CD4-positive, CD25-positive, alpha-beta regulatory T cell (primary cell): Measurements from ENCODE around the gene LLGL1. TPM values are rescaled to one million over a fixed set of nuclear protein-coding genes. Genes with fewer than 3 reads are reported as not detected.
A peak's percentile ranks its signal among the peaks of the same experiment; 100 is the strongest.

Experiments
- ATAC-seq, 2 donors: fragments of 150-1000 bp; cut with Tn5 transposase; one replicate each; pipeline ENCODE4 v1.10.0; 2021; ENCODE audit warnings: low read depth in 2 of 2, moderate number of reproducible peaks in 2 of 2, moderate library complexity in 1 of 2
- DNase-seq, 3 donors: peaks; one replicate each; pipeline versions ENCODE4 v3.0.0 to v3.0.0-alpha.2; 2012 to 2022; ENCODE audit warnings: mixed read lengths in 1 of 3
- H3K27ac ChIP-seq: one replicate; pipeline ENCODE4 v1.7.0; 2013; ENCODE audit warnings: mild to moderate bottlenecking, low read length; ENCODE audit not compliant: insufficient read depth, poor library complexity, severe bottlenecking
- H3K27me3 ChIP-seq: one replicate; pipeline ENCODE4 v1.7.0; 2013; ENCODE audit warnings: low read length; ENCODE audit not compliant: control insufficient read depth, insufficient read depth
- H3K36me3 ChIP-seq: one replicate; pipeline ENCODE4 v1.7.0; 2013; ENCODE audit warnings: mild to moderate bottlenecking, low read length, moderate library complexity; ENCODE audit not compliant: control insufficient read depth, insufficient read depth
- H3K4me1 ChIP-seq: 2 replicates; pipeline ENCODE4 v1.7.0; 2013; ENCODE audit warnings: mild to moderate bottlenecking, low read length; ENCODE audit not compliant: insufficient read depth, control insufficient read depth, poor library complexity, severe bottlenecking
- H3K4me3 ChIP-seq: one replicate; pipeline ENCODE4 v1.7.0; 2013; ENCODE audit warnings: low read depth, mild to moderate bottlenecking, low read length, moderate library complexity
- H3K9me3 ChIP-seq, 2 experiments: 1 replicate in 1 of 2; 2 replicates in 1 of 2; pipeline ENCODE4 v1.7.0; 2013; ENCODE audit warnings: low read length in 2 of 2, mild to moderate bottlenecking in 1 of 2, moderate library complexity in 1 of 2; ENCODE audit not compliant: control insufficient read depth in 2 of 2
- H3K27ac Mint-ChIP-seq, 3 donors: one replicate each; pipeline ENCODE4 v1.8.0; 2020 to 2022; ENCODE audit warnings: mild to moderate bottlenecking in 3 of 3, mixed read lengths in 3 of 3, moderate library complexity in 2 of 3
- H3K27me3 Mint-ChIP-seq: one replicate; pipeline ENCODE4 v1.8.0; 2022; ENCODE audit warnings: mild to moderate bottlenecking, mixed read lengths
- H3K36me3 Mint-ChIP-seq: one replicate; pipeline ENCODE4 v1.8.0; 2020; ENCODE audit warnings: mixed read lengths
- H3K4me1 Mint-ChIP-seq, 4 donors: one replicate each; pipeline ENCODE4 v1.8.0; 2020 to 2022; ENCODE audit warnings: mixed read lengths in 4 of 4, mild to moderate bottlenecking in 1 of 4
- H3K4me3 Mint-ChIP-seq, 4 donors: one replicate each; pipeline ENCODE4 v1.8.0; 2020 to 2022; ENCODE audit warnings: mild to moderate bottlenecking in 4 of 4, mixed read lengths in 4 of 4, moderate library complexity in 3 of 4
- H3K9me3 Mint-ChIP-seq, 7 donors: one replicate each; pipeline ENCODE4 v1.8.0; 2020 to 2022; ENCODE audit warnings: mixed read lengths in 7 of 7, mild to moderate bottlenecking in 3 of 7, moderate library complexity in 2 of 7
- polyA plus RNA-seq, 4 donors: library from polyadenylated mRNA; unstranded; fragments of 300-500 nt; fragmentation: Illumina TruSeq; gene quantifications; one replicate each; pipeline ENCODE4 v1.2.3, GENCODE V29; 2021
- total RNA-seq: library from RNA; stranded (reverse); gene quantifications from one replicate; pipeline ENCODE4 v1.2.3, GENCODE V29; 2022

The LLGL1 gene
- total and polyA plus RNA-seq, 5 donors from 2014 or later = 1.0 to 16.6 (median 2.0) TPM

DNA sequence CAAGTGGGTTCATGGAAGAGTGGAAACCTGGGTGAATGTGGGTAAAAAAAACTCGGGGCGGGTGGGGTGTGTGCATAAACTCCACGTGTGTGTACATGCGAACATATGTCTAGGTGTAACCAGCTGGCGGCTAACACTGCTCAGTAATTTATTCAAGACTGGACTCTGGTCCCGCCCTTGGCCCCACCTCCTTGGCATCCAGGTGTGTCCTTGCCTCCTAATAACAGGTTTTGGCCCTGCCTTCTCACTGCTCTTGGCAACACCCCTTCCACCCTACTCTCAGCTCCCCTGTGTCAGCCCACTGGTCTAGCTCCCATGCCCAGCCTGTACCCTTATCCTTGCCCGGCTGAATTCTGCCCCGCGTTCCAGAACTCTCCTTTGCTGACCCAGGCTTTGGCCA, 24.8 kb downstream of the LLGL1 start:
- no peaks in the 10 kb centered on the region for H3K27me3 ChIP-seq
- no peaks in the 10 kb centered on the region for H3K9me3 ChIP-seq
- peaks cover 0 to 4% (median 2%) of the 10 kb centered on the region in 4 donors for H3K4me1 Mint-ChIP-seq
- H3K4me1 ChIP-seq = no peaks in the 10 kb centered on the region
- peaks cover 86% of the 10 kb centered on the region for H3K36me3 ChIP-seq
- DNase-seq (no peak), ATAC-seq (no peak)
- H3K27ac ChIP-seq = no peak overlapping the region
- H3K36me3 Mint-ChIP-seq = peaks cover 11% of the 10 kb centered on the region
- H3K4me3 Mint-ChIP-seq = peak overlapping the region in 1 of 4 donors; percentile 12
- no peaks in the 10 kb centered on the region for H3K9me3 Mint-ChIP-seq
- H3K27me3 Mint-ChIP-seq = no peaks in the 10 kb centered on the region
- H3K27ac Mint-ChIP-seq = peak overlapping the region in 1 of 3 donors; percentile 55
- no peak overlapping the region for H3K4me3 ChIP-seq

DNA sequence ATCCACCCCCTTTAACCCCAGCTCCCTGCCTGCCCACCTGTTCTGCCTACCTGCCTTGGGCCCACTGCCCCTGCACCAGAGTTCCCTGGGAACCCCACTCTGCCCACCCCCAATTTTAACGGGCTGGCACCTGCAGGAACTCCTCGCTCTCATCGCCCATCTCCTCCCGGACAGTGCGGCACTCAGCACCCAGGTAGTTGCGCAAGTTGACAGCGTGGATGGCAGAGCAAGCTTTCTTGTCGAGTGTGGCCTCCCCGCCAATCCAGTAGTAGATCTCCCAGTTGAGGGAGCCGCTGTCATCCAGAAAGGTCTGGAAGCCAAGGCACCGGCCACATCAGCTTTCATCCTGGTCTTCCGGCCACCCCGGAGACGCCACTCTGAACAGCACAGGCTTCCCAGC, 25.3 kb downstream of the LLGL1 start:
- H3K36me3 ChIP-seq = peaks cover 85% of the 10 kb centered on the region
- H3K9me3 Mint-ChIP-seq = no peaks in the 10 kb centered on the region

DNA sequence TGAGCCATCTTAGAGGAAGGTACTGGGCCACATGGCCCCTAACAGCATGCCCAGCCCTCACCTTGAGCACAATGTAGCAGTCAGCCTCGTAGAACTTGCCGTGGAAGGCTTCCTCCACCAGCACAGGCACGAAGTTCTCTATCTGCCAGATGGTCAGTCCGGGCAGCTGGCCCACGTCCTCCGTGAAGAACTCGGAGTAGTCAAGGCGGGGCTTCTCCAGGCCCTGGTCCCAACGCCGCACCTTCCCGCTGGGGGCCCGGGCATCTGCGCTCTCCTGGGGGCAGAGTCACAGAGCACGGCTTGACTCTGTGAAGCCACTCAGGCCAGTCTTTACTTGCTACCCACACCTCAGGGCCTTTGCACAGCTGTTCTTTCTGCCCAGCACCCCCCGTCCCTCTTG, 25.8 kb downstream of the LLGL1 start:
- H3K36me3 ChIP-seq = peaks cover 85% of the 10 kb centered on the region
- no peak for ATAC-seq
- Mint-ChIP-seq H3K36me3 (peaks cover 8% of the 10 kb centered on the region), H3K4me1 (peaks cover 0 to 12% (median 5%) of the 10 kb centered on the region in 4 donors), H3K27me3 (no peaks in the 10 kb centered on the region), H3K9me3 (no peaks in the 10 kb centered on the region), H3K4me3 (peak overlapping the region in 1 of 4 donors; percentile 12), H3K27ac (no peak overlapping the region)
- DNase-seq = no peak
- no peaks in the 10 kb centered on the region for H3K9me3 ChIP-seq
- H3K27ac ChIP-seq = no peak overlapping the region
- H3K4me3 ChIP-seq = no peak overlapping the region
- peaks cover 2% of the 10 kb centered on the region for H3K4me1 ChIP-seq
- H3K27me3 ChIP-seq = no peaks in the 10 kb centered on the region

More for the DNA sequence above, 25.3 kb downstream of the LLGL1 start:
- H3K27me3 Mint-ChIP-seq = no peaks in the 10 kb centered on the region
- H3K36me3 Mint-ChIP-seq = peaks cover 8% of the 10 kb centered on the region
- Histone ChIP-seq H3K27ac (no peak overlapping the region), H3K27me3 (no peaks in the 10 kb centered on the region), H3K9me3 (no peaks in the 10 kb centered on the region), H3K4me1 (no peaks in the 10 kb centered on the region), H3K4me3 (no peak overlapping the region)
- H3K4me1 Mint-ChIP-seq = peaks cover 0 to 8% (median 2%) of the 10 kb centered on the region in 4 donors
- no peak overlapping the region for H3K27ac Mint-ChIP-seq
- no peak for ATAC-seq
- peak overlapping the region in 1 of 4 donors; percentile 12 for H3K4me3 Mint-ChIP-seq
- no peak for DNase-seq

DNA sequence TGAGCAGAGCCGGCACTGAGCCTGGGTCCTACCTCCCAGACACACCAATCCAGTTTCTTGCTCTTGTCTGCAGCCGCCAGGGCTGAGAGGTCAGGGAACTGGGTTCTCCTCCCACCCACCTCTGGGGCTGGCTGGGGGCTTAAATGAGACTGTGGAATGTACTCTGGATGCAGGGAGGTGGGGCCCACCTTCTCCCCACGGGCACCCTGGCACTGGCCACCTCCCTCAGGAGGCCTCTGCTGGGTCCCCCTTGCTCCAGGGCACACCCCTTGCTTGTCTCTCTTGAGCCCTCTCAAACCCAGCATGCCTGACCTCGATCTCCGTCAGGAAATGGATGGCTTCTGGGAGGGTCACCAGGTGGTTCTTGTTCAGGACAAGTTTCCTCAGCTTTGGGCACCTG, 26.7 kb downstream of the LLGL1 start:
- Histone ChIP-seq H3K36me3 (peaks cover 81% of the 10 kb centered on the region), H3K27ac (no peak overlapping the region), H3K4me1 (peaks cover 12% of the 10 kb centered on the region), H3K4me3 (no peak overlapping the region), H3K9me3 (no peaks in the 10 kb centered on the region), H3K27me3 (no peaks in the 10 kb centered on the region)
- Mint-ChIP-seq H3K4me1 (peaks cover 0 to 22% (median 11%) of the 10 kb centered on the region in 4 donors), H3K27me3 (no peaks in the 10 kb centered on the region), H3K36me3 (peaks cover 8% of the 10 kb centered on the region), H3K27ac (no peak overlapping the region), H3K4me3 (no peak overlapping the region), H3K9me3 (no peaks in the 10 kb centered on the region)
- ATAC-seq = no peak
- no peak for DNase-seq

DNA sequence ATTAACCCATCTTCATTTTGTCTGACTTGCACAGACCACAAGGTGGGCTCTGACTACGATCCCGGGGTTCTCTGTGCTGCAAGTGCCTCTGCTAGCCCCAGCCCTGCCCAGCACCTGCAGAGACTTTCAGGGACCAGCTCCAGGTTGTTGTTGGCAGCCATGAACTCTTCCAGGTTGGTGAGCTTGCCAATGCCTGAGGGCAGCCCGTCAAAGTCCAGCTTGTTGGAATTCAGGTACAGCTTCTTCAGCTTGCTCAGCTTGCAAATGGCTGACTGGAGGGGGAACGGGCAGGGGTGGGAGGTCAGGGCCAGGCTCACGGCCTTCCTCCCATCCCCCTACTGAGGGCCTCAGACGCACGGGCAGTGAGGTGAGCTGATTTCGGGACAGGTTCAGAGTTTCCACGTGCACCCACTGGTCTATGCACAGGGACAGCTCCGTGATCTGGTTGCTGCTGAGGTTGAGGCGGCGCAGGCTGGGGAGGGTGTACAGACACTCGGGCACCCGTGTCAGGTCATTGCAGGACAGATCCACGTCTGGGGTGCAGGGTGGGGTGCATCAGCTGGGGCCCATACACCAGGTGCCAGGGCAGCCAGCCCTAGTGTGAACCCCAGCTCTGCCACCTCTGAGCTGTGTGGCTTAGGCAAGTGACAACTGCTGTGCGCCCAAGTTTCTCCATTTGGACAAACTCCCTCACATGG, 27.9 kb downstream of the LLGL1 start:
- H3K4me3 Mint-ChIP-seq = peak overlapping the region in 1 of 4 donors; percentile 60
- Histone ChIP-seq H3K4me1 (peaks cover 21% of the 10 kb centered on the region), H3K36me3 (peaks cover 70% of the 10 kb centered on the region), H3K27me3 (no peaks in the 10 kb centered on the region), H3K4me3 (no peak overlapping the region), H3K27ac (no peak overlapping the region), H3K9me3 (no peaks in the 10 kb centered on the region)
- no peaks in the 10 kb centered on the region for H3K9me3 Mint-ChIP-seq
- H3K27ac Mint-ChIP-seq = no peak overlapping the region
- no peak for DNase-seq
- ATAC-seq = no peak
- H3K36me3 Mint-ChIP-seq = peaks cover 3% of the 10 kb centered on the region
- H3K27me3 Mint-ChIP-seq = no peaks in the 10 kb centered on the region
- peaks cover 0 to 26% (median 14%) of the 10 kb centered on the region in 4 donors for H3K4me1 Mint-ChIP-seq

DNA sequence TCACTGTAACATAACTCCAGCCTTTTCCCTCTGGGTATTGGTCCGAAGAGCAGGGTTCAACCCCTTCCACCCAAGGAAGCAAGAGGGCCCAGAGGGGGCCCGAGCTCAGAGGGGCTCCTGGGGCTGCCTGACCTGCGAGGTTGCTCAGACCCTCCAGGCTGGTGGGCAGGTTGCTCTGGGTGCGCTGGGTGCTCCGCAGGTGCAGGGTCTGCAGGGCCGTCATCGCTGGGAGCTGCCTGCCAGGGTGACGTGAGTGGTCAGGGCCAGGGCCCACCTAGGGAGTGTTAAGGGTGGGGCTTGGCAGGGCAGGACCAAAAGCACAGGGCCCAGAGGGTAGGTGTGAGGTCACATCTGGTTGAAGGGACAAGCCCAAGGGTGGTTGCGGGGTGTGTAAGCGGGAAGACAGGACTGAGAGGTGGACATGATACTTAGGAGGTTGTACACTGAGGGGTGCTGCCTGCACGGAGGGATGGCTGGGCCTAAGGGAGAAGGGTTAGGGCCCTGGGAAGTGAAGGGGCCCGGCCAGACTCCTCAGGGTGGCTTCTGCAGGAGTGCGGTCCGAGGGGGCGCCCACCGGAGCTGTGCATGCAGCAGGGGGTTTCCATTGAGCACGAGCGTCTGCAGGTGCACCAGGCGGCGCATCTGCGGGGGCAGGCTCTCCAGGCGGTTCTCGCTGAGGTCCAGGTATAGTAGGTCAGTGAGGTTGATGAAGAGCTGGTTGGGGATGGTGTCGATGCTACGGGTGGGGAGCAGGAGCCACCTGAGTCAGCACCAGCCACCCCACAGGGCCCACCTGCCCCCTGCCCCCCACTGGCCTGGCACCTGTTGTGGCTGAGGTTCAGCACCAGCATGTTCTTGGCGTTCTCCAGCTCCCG, 28.7 kb downstream of the LLGL1 start:
- no peaks in the 10 kb centered on the region for H3K27me3 ChIP-seq
- Mint-ChIP-seq H3K9me3 (no peaks in the 10 kb centered on the region), H3K4me3 (peak overlapping the region in 1 of 4 donors; percentile 60), H3K36me3 (peaks cover 3% of the 10 kb centered on the region), H3K27ac (no peak overlapping the region), H3K27me3 (no peaks in the 10 kb centered on the region), H3K4me1 (peaks cover 0 to 29% (median 14%) of the 10 kb centered on the region in 4 donors)
- peaks cover 25% of the 10 kb centered on the region for H3K4me1 ChIP-seq
- ATAC-seq = no peak
- peaks cover 62% of the 10 kb centered on the region for H3K36me3 ChIP-seq
- H3K27ac ChIP-seq = no peak overlapping the region
- DNase-seq = no peak
- no peak overlapping the region for H3K4me3 ChIP-seq
- no peaks in the 10 kb centered on the region for H3K9me3 ChIP-seq

DNA sequence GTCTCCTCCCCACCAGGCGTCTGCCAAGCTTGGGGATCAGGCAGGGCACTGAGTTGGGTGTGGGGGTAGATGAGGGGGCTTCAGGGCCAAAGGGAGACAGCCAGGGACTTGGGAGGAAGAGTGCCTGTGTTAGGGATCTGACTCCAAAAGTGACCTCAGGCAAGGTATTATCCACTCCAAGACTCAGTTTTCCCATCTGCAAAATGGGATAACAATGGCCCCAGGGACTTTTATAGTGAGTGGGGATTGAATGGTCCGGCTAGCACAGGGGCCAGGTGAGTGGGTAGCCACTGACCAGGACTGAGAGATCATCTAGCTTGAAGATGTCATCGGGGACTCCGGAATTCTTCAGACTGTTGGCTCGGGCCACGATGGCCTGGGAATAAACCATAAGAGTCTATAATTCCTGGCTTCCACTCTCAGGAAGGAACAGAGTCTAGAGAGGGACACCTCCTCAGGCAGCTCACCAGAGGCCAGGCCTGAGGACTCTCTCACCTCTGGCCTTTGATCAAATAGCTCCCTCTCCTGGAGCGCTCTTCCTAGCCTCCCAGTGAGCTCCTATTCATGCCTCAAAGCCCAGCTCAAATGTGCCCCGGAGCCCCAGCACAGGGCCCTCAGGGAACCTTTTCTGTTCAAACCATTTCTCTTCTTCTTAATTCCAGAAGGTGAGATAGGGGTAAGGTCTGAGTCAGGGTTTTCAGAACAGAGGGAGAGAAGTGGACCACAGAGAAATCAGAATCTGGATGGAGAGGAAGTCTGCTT, 29.6 kb downstream of the LLGL1 start:
- H3K27ac ChIP-seq = no peak overlapping the region
- peaks cover 59% of the 10 kb centered on the region for H3K36me3 ChIP-seq
- peaks cover 3% of the 10 kb centered on the region for H3K36me3 Mint-ChIP-seq
- DNase-seq (no peak), ATAC-seq (no peak)
- H3K9me3 ChIP-seq = no peaks in the 10 kb centered on the region
- H3K4me3 ChIP-seq = no peak overlapping the region
- H3K4me3 Mint-ChIP-seq = peak overlapping the region in 2 of 4 donors; percentile 41 to 70
- peaks cover 0 to 35% (median 18%) of the 10 kb centered on the region in 4 donors for H3K4me1 Mint-ChIP-seq
- no peaks in the 10 kb centered on the region for H3K27me3 Mint-ChIP-seq
- no peak overlapping the region for H3K27ac Mint-ChIP-seq
- H3K4me1 ChIP-seq = peaks cover 32% of the 10 kb centered on the region
- H3K27me3 ChIP-seq = no peaks in the 10 kb centered on the region
- no peaks in the 10 kb centered on the region for H3K9me3 Mint-ChIP-seq
